HCT116 (cell line): ENCODE data around the gene PCBP1. TPM values are rescaled to one million over a fixed set of nuclear protein-coding genes. Genes with fewer than 3 reads are reported as not detected.

Experiments used
- ATAC-seq: fragments of 200-7000 bp; cut with Tn5 transposase; 2 replicates; pipeline ENCODE4 v1.9.1; 2020; ENCODE audit warnings: mild to moderate bottlenecking, moderate library complexity
- BruUV-seq: library from RNA; stranded (reverse); fragments of 400-500 nt; replicated peaks from 2 replicates; lab custom pipeline; 2021; lab: Mats Ljungman, UMichigan
- CTCF ChIA-PET: fragments of 300-600 bp; sonication (Branson Sonifier 250); formaldehyde crosslinking; loops from one replicate; lab custom pipeline; 2021; ENCODE audit warnings: antibody characterized with exemption; lab: Charles Lee
- POLR2A ChIA-PET: fragments of 300-600, 350-600 bp; sonication (Branson Sonifier 250); formaldehyde crosslinking; loops from one replicate; lab custom pipeline; 2021; ENCODE audit warnings: antibody characterized with exemption; lab: Charles Lee
- RAD21 ChIA-PET, 2 experiments: fragments of 300-600 bp; sonication (Branson Sonifier 250); formaldehyde crosslinking; loops; one replicate each; lab custom pipeline; 2023; ENCODE audit warnings: low total read pairs in 2 of 2; ENCODE audit not compliant: uncharacterized antibody in 2 of 2, unreplicated experiment in 2 of 2, low non-redundant PET in 1 of 2; lab: Charles Lee
- DNase-seq: peaks from one replicate; pipeline ENCODE4 v3.0.0-alpha.2; 2010; ENCODE audit warnings: low read depth, low spot score
- H2AFZ ChIP-seq: fragments of 200-600 bp; shearing (Covaris generic), sonication (generic); 2 replicates; pipeline ENCODE4 v1.6.1; 2017; ENCODE audit warnings: low read depth, mixed run types, mixed read lengths, antibody characterized with exemption, low read length; ENCODE audit not compliant: poor library complexity, severe bottlenecking
- H3K27ac ChIP-seq: 2 replicates; pipeline ENCODE4 v1.5.1; 2012; ENCODE audit warnings: low read depth, low read length
- H3K27me3 ChIP-seq: fragments of 200-600 bp; sonication (generic); 2 replicates; pipeline ENCODE4 v1.6.1; 2016; ENCODE audit warnings: mixed run types, low read length, mixed read lengths; ENCODE audit not compliant: insufficient read depth
- H3K36me3 ChIP-seq, 2 experiments: fragments of 200-500 bp in 1 of 2; fragments of 200-600 bp in 1 of 2; sonication (Bioruptor generic) in 1 of 2; sonication (generic) in 1 of 2; 2 replicates each; pipeline versions ENCODE4 v1.5.1 to v1.6.1; 2014 to 2016; ENCODE audit warnings: low read length in 2 of 2, inconsistent platforms in 1 of 2, mixed read lengths in 1 of 2, mixed run types in 1 of 2; ENCODE audit not compliant: insufficient read depth in 2 of 2, control insufficient read depth in 1 of 2
- H3K4me1 ChIP-seq, 2 experiments: fragments of 200-600 bp in 1 of 2; sonication (generic) in 1 of 2; 2 replicates each; pipeline versions ENCODE4 v1.5.1 to v1.6.1; 2012 to 2017; ENCODE audit warnings: low read length in 2 of 2, inconsistent platforms in 1 of 2, mild to moderate bottlenecking in 1 of 2, mixed read lengths in 1 of 2, mixed run types in 1 of 2, moderate library complexity in 1 of 2; ENCODE audit not compliant: insufficient read depth in 2 of 2, control insufficient read depth in 1 of 2
- H3K4me2 ChIP-seq: fragments of 200-600 bp; sonication (generic); 2 replicates; pipeline ENCODE4 v1.6.1; 2017; ENCODE audit warnings: mixed run types, low read length, mixed read lengths
- H3K4me3 ChIP-seq, 2 experiments: fragments of 200-600 bp in 1 of 2; sonication (generic) in 1 of 2; replicated peaks in 1 of 2; 2 replicates each; pipeline ENCODE4 v1.5.1; 2011 to 2016; ENCODE audit warnings: low read length in 2 of 2, control low read depth in 1 of 2, low read depth in 1 of 2, mild to moderate bottlenecking in 1 of 2, mixed read lengths in 1 of 2, mixed run types in 1 of 2
- H3K79me2 ChIP-seq: fragments of 200-600 bp; sonication (generic); 2 replicates; pipeline ENCODE4 v1.6.1; 2017; ENCODE audit warnings: mild to moderate bottlenecking, mixed run types, low read length, moderate library complexity, mixed read lengths; ENCODE audit not compliant: insufficient read depth
- H3K9ac ChIP-seq: fragments of 200-600 bp; sonication (generic); 2 replicates; pipeline ENCODE4 v1.6.1; 2016; ENCODE audit warnings: low read length, mixed read lengths
- H3K9me2 ChIP-seq: fragments of 200-600 bp; sonication (generic), shearing (Covaris generic); 2 replicates; pipeline ENCODE4 v1.6.1; 2017; ENCODE audit warnings: mixed run types, mild to moderate bottlenecking, moderate library complexity; ENCODE audit not compliant: insufficient read depth
- H3K9me3 ChIP-seq, 2 experiments: fragments of 200-500 bp in 1 of 2; fragments of 200-600 bp in 1 of 2; sonication (Bioruptor generic) in 1 of 2; sonication (generic) in 1 of 2; 2 replicates each; pipeline ENCODE4 v1.6.1; 2014 to 2017; ENCODE audit warnings: low read length in 2 of 2, mixed read lengths in 2 of 2, inconsistent platforms in 1 of 2, low read depth in 1 of 2, mild to moderate bottlenecking in 1 of 2, mixed run types in 1 of 2, moderate library complexity in 1 of 2; ENCODE audit not compliant: control insufficient read depth in 1 of 2, insufficient read depth in 1 of 2
- H4K20me1 ChIP-seq: fragments of 200-600 bp; sonication (generic), shearing (Covaris generic); 2 replicates; pipeline ENCODE4 v1.6.1; 2017; ENCODE audit warnings: mixed run types, mild to moderate bottlenecking, moderate library complexity; ENCODE audit not compliant: insufficient read depth
- ATF3 ChIP-seq: IDR thresholded peaks from 2 replicates; pipeline ENCODE4 v1.6.1; 2012
- EGR1 ChIP-seq: IDR thresholded peaks from 2 replicates; pipeline ENCODE4 v1.6.1; 2012; ENCODE audit warnings: low read depth
- ELF1 ChIP-seq: IDR thresholded peaks from 2 replicates; pipeline ENCODE4 v1.6.1; 2012; ENCODE audit warnings: low read depth, borderline replicate concordance
- EZH2 ChIP-seq: fragments of 200-600 bp; sonication (generic); IDR thresholded peaks from 2 replicates; pipeline ENCODE4 v1.6.1; 2017; ENCODE audit warnings: antibody characterized with exemption, mixed run types
- EZH2phosphoT487 ChIP-seq: fragments of 200-600 bp; IDR thresholded peaks from 2 replicates; pipeline ENCODE4 v1.6.1; 2018; ENCODE audit warnings: antibody characterized with exemption, borderline replicate concordance
- JUND ChIP-seq: IDR thresholded peaks from 2 replicates; pipeline ENCODE4 v1.6.1; 2012
- MAX ChIP-seq: IDR thresholded peaks from 2 replicates; pipeline ENCODE4 v1.6.1; 2012
- POLR2AphosphoS5 ChIP-seq: IDR thresholded peaks from 2 replicates; pipeline ENCODE4 v1.6.1; 2011; ENCODE audit warnings: mild to moderate bottlenecking, low read depth, low read length, moderate library complexity
- SP1 ChIP-seq: IDR thresholded peaks from 2 replicates; pipeline ENCODE4 v1.6.1; 2012; ENCODE audit warnings: low read depth
- SRF ChIP-seq: IDR thresholded peaks from 2 replicates; pipeline ENCODE4 v1.6.1; 2012; ENCODE audit warnings: low read depth
- TCF7L2 ChIP-seq: IDR thresholded peaks from 2 replicates; pipeline ENCODE4 v1.7.0; 2011; ENCODE audit warnings: borderline replicate concordance, inconsistent platforms; ENCODE audit not compliant: insufficient read depth, insufficient read length; ENCODE audit errors: extremely low read depth
- YY1 ChIP-seq: IDR thresholded peaks from 2 replicates; pipeline ENCODE4 v1.6.1; 2011; ENCODE audit warnings: low read length, low read depth, moderate library complexity, mild to moderate bottlenecking; ENCODE audit not compliant: insufficient replicate concordance; ENCODE audit errors: extremely low read depth
- ZBTB33 ChIP-seq: IDR thresholded peaks from 2 replicates; pipeline ENCODE4 v1.6.1; 2011; ENCODE audit warnings: mild to moderate bottlenecking, low read length, moderate library complexity; ENCODE audit not compliant: insufficient replicate concordance; ENCODE audit errors: extremely low read depth
- ZNF274 ChIP-seq: fragments of 200-500 bp; sonication (Bioruptor generic); IDR thresholded peaks from 2 replicates; pipeline ENCODE4 v1.6.1; 2014; ENCODE audit warnings: mild to moderate bottlenecking, low read depth, low read length, inconsistent platforms
- intact Hi-C: fragments of 100-400 bp; cut with micrococcal nuclease; formaldehyde crosslinking; loops from 2 replicates; pipeline ENCODE4 v1.10.0; 2022
- total RNA-seq: library from RNA; stranded (reverse); gene quantifications from one replicate; pipeline ENCODE4 v1.2.1, GENCODE V29; 2021; ENCODE audit not compliant: unreplicated experiment

The PCBP1 gene
- total RNA-seq, 1 experiment from 2014 or later, result 256 TPM

- Histone ChIP-seq H4K20me1 (no peaks in the 10 kb centered on the region), H3K9me3 (no peaks in the 10 kb centered on the region), H3K4me2 (no peak overlapping the region), H3K27ac (peak overlapping the region; percentile 15; the same call in 1 of the 2 replicates), H3K9ac (no peak overlapping the region), H3K79me2 (peaks cover 4% of the 10 kb centered on the region; the same call in 1 of the 2 replicates), H3K36me3 (peaks cover 20 to 31% of the 10 kb centered on the region in 2 experiments), H3K27me3 (no peaks in the 10 kb centered on the region), H3K4me3 (no peak overlapping the region), H3K9me2 (no peaks in the 10 kb centered on the region), H3K4me1 (peaks cover 32 to 48% of the 10 kb centered on the region in 2 experiments), H2AFZ (no peak overlapping the region)
- DNase-seq (no peak), ATAC-seq (no peak)
- TF ChIP-seq YY1, result no peak
- no peak for TF ChIP-seq TCF7L2
- TF ChIP-seq ATF3, result no peak
- TF ChIP-seq SRF, result no peak
- no peak for TF ChIP-seq POLR2AphosphoS5
- TF ChIP-seq MAX, result no peak
- TF ChIP-seq SP1, result no peak
- no peak for TF ChIP-seq ZBTB33
- TF ChIP-seq EZH2phosphoT487, result no peak
- TF ChIP-seq JUND, result no peak
- no peak for TF ChIP-seq EGR1
- no peak for TF ChIP-seq ZNF274
- no peak for TF ChIP-seq ELF1
- TF ChIP-seq EZH2, result no peak
- no TSS peak for BruUV-seq
- CTCF ChIA-PET, result interaction anchor here (0.8 kb wide), 1 partner anchor 10 kb away, joined by 4 read pairs; no protein-coding TSS in a partner anchor
- POLR2A ChIA-PET, result no interaction called here
- intact Hi-C loops, result no loop called here
- RAD21 ChIA-PET, result no interaction called here
These were observed 6.1 kb upstream of the PCBP1 start for GRCh38 chr2:70081221-70081620.
